Mesenchymal stem cell (in vitro differentiated cells and primary cell): Measurements from ENCODE around the gene PAX5.

Experiments
- DNase-seq: peaks from one replicate; pipeline ENCODE4 v3.0.0-alpha.2; 2013
- H2AFZ ChIP-seq: one replicate; pipeline ENCODE4 v1.6.1; 2013; ENCODE audit warnings: low read depth, mild to moderate bottlenecking, control low read depth, inconsistent platforms, low read length, moderate library complexity
- H2AK5ac ChIP-seq: 2 replicates; pipeline ENCODE4 v1.6.1; 2013; ENCODE audit warnings: low read length, moderate library complexity, mild to moderate bottlenecking, inconsistent platforms; ENCODE audit not compliant: severe bottlenecking
- H2BK120ac ChIP-seq: one replicate; pipeline ENCODE4 v1.6.1; 2013; ENCODE audit warnings: low read depth, mild to moderate bottlenecking, inconsistent platforms, low read length, moderate library complexity
- H2BK12ac ChIP-seq, 2 experiments: one replicate each; pipeline ENCODE4 v1.6.1; 2013; ENCODE audit warnings: inconsistent platforms in 2 of 2, low read length in 2 of 2, mild to moderate bottlenecking in 2 of 2, moderate library complexity in 2 of 2, control low read depth in 1 of 2
- H2BK15ac ChIP-seq: one replicate; pipeline ENCODE4 v1.6.1; 2013; ENCODE audit warnings: mild to moderate bottlenecking, low read depth, inconsistent platforms; ENCODE audit not compliant: poor library complexity, severe bottlenecking
- H2BK5ac ChIP-seq: 2 replicates; pipeline ENCODE4 v1.6.1; 2013; ENCODE audit warnings: low read depth, mild to moderate bottlenecking, low read length, control low read depth, inconsistent platforms; ENCODE audit not compliant: poor library complexity, severe bottlenecking
- H3K14ac ChIP-seq, 2 experiments: one replicate each; pipeline ENCODE4 v1.6.1; 2013; ENCODE audit warnings: inconsistent platforms in 2 of 2, low read length in 2 of 2, control low read depth in 1 of 2, mild to moderate bottlenecking in 1 of 2, moderate library complexity in 1 of 2
- H3K18ac ChIP-seq, 2 experiments: one replicate each; pipeline ENCODE4 v1.6.1; 2013; ENCODE audit warnings: inconsistent platforms in 2 of 2, low read length in 2 of 2, control low read depth in 1 of 2, low read depth in 1 of 2, mild to moderate bottlenecking in 1 of 2
- H3K23ac ChIP-seq, 2 experiments: one replicate each; pipeline ENCODE4 v1.6.1; 2013; ENCODE audit warnings: inconsistent platforms in 2 of 2, low read length in 2 of 2, mild to moderate bottlenecking in 2 of 2, moderate library complexity in 2 of 2, control low read depth in 1 of 2
- H3K27ac ChIP-seq: 2 replicates; pipeline ENCODE4 v1.5.1; 2013; ENCODE audit warnings: mild to moderate bottlenecking, moderate library complexity, low read length, control low read depth, inconsistent platforms; ENCODE audit not compliant: poor library complexity, severe bottlenecking
- H3K27me3 ChIP-seq, 2 experiments: 2 replicates each; pipeline versions ENCODE4 v1.6.1 to v1.7.0; 2013; ENCODE audit warnings: low read length in 2 of 2, mild to moderate bottlenecking in 2 of 2, moderate library complexity in 2 of 2, control low read depth in 1 of 2, inconsistent platforms in 1 of 2; ENCODE audit not compliant: control insufficient read depth in 1 of 2, insufficient read depth in 1 of 2
- H3K36me3 ChIP-seq, 2 experiments: 2 replicates each; pipeline versions ENCODE4 v1.6.1 to v1.7.0; 2013; ENCODE audit warnings: low read length in 2 of 2, control low read depth in 1 of 2, inconsistent platforms in 1 of 2, low read depth in 1 of 2, mild to moderate bottlenecking in 1 of 2; ENCODE audit not compliant: insufficient read depth in 2 of 2, control insufficient read depth in 1 of 2
- H3K4ac ChIP-seq, 2 experiments: one replicate each; pipeline ENCODE4 v1.6.1; 2013; ENCODE audit warnings: inconsistent platforms in 2 of 2, low read length in 2 of 2, mild to moderate bottlenecking in 2 of 2, moderate library complexity in 2 of 2, control low read depth in 1 of 2, low read depth in 1 of 2
- H3K4me1 ChIP-seq: 2 replicates; pipeline ENCODE4 v1.6.1; 2013; ENCODE audit warnings: low read depth, low read length, control low read depth; ENCODE audit not compliant: control insufficient read depth, insufficient read depth
- H3K4me2 ChIP-seq: 2 replicates; pipeline ENCODE4 v1.6.1; 2013; ENCODE audit warnings: low read length, mild to moderate bottlenecking, inconsistent platforms; ENCODE audit not compliant: poor library complexity, severe bottlenecking
- H3K4me3 ChIP-seq, 2 experiments: 2 replicates each; pipeline versions ENCODE4 v1.5.1 to v1.7.0; 2013; ENCODE audit warnings: low read length in 2 of 2, mild to moderate bottlenecking in 2 of 2, control low read depth in 1 of 2, low read depth in 1 of 2; ENCODE audit not compliant: insufficient read depth in 1 of 2
- H3K79me1 ChIP-seq: replicated peaks from 2 replicates; pipeline ENCODE4 v1.6.1; 2013; ENCODE audit warnings: mild to moderate bottlenecking, control low read depth, low read length, inconsistent platforms; ENCODE audit not compliant: poor library complexity, severe bottlenecking
- H3K9ac ChIP-seq: 2 replicates; pipeline ENCODE4 v1.7.0; 2013; ENCODE audit warnings: mild to moderate bottlenecking, low read length, moderate library complexity
- H3K9me3 ChIP-seq: 2 replicates; pipeline ENCODE4 v1.7.0; 2013; ENCODE audit warnings: mild to moderate bottlenecking, low read length; ENCODE audit not compliant: control insufficient read depth
- H4K8ac ChIP-seq: one replicate; pipeline ENCODE4 v1.6.1; 2013; ENCODE audit warnings: inconsistent platforms, mild to moderate bottlenecking, low read length, moderate library complexity
- H4K91ac ChIP-seq: one replicate; pipeline ENCODE4 v1.6.1; 2013; ENCODE audit warnings: mild to moderate bottlenecking, low read length, inconsistent platforms
- whole genome bisulfite sequencing: methylation state at CpG from one replicate; pipeline ENCODE4 v1.1.7; 2013; ENCODE audit warnings: mixed read lengths; 5-methylcytosine and 5-hydroxymethylcytosine counted together

Gene PAX5

GRCh38 chr9:36891341-36891811 lies 142.7 kb downstream of the PAX5 start:
- Histone ChIP-seq H4K8ac (no peak overlapping the region), H3K4me2 (no peak overlapping the region), H4K91ac (no peak overlapping the region), H3K4me3 (no peak overlapping the region), H3K9ac (no peak overlapping the region), H2AFZ (no peak overlapping the region), H3K9me3 (no peaks in the 10 kb centered on the region), H2BK12ac (no peak overlapping the region), H3K79me1 (no peaks in the 10 kb centered on the region), H3K4ac (no peak overlapping the region), H3K36me3 (no peaks in the 10 kb centered on the region), H3K18ac (no peak overlapping the region), H3K27me3 (peaks cover 69 to 98% of the 10 kb centered on the region in 2 experiments), H2BK15ac (no peak overlapping the region), H3K23ac (no peak overlapping the region), H2BK5ac (no peak overlapping the region), H3K14ac (no peak overlapping the region), H2BK120ac (no peak overlapping the region), H3K4me1 (no peaks in the 10 kb centered on the region), H3K27ac (no peak overlapping the region), H2AK5ac (no peak overlapping the region)
- WGBS, result 66% methylated on average over 12 of the region's 13 CpGs
- DNase-seq, result no peak

- Histone ChIP-seq H3K9me3 (peaks cover under 1% of the 10 kb centered on the region), H3K18ac (no peak overlapping the region), H2AFZ (no peak overlapping the region), H2BK12ac (no peak overlapping the region), H3K4me1 (no peaks in the 10 kb centered on the region), H3K27me3 (peaks cover 69 to 98% of the 10 kb centered on the region in 2 experiments), H4K8ac (no peak overlapping the region), H3K23ac (no peak overlapping the region), H2AK5ac (no peak overlapping the region), H3K36me3 (no peaks in the 10 kb centered on the region), H4K91ac (no peak overlapping the region), H3K4me3 (no peak overlapping the region), H3K4ac (no peak overlapping the region), H3K79me1 (no peaks in the 10 kb centered on the region), H2BK15ac (no peak overlapping the region), H3K14ac (no peak overlapping the region), H3K4me2 (no peak overlapping the region), H3K9ac (no peak overlapping the region), H2BK5ac (no peak overlapping the region), H3K27ac (no peak overlapping the region), H2BK120ac (no peak overlapping the region)
- WGBS, result 95% methylated on average over 4 of the region's 6 CpGs
- DNase-seq, result no peak
Observed at GRCh38 chr9:36889844-36890243, 144.2 kb downstream of the PAX5 start.

GRCh38 chr9:36888551-36888950 lies 145.5 kb downstream of the PAX5 start:
- no peak for DNase-seq
- WGBS, result 87% methylated on average over 6 of the region's 7 CpGs
- Histone ChIP-seq H2BK120ac (no peak overlapping the region), H2AK5ac (no peak overlapping the region), H4K8ac (no peak overlapping the region), H2BK12ac (no peak overlapping the region), H3K4ac (no peak overlapping the region), H3K9ac (no peak overlapping the region), H2BK5ac (no peak overlapping the region), H3K23ac (no peak overlapping the region), H2BK15ac (no peak overlapping the region), H3K9me3 (peaks cover 12% of the 10 kb centered on the region), H3K14ac (no peak overlapping the region), H3K4me3 (no peak overlapping the region), H3K27me3 (peaks cover 66 to 95% of the 10 kb centered on the region in 2 experiments), H3K18ac (no peak overlapping the region), H3K27ac (no peak overlapping the region), H3K4me2 (no peak overlapping the region), H2AFZ (no peak overlapping the region), H4K91ac (no peak overlapping the region), H3K36me3 (no peaks in the 10 kb centered on the region), H3K4me1 (no peaks in the 10 kb centered on the region), H3K79me1 (no peaks in the 10 kb centered on the region)

DNA sequence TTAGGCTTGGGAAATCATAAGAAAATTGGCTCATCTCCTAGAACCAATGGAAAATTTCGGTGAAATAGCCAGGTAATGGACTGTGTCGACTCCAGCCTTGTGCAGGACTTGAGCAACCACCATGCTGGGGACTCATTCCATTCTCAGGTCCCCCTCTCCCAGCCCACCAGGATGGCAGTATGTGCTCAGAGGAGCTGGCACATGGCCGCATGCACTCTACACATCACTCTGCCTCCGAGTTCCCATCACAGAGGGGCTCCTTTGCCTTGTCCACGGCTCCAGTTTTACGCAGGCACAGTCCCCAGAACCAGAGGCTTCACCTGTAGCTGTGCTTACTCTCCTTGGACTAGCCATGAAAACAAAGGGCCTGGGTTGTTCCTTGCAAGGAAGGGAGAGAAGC lies 149.3 kb downstream of the PAX5 start:
- H4K91ac ChIP-seq, result no peak overlapping the region
- no peak overlapping the region for H3K14ac ChIP-seq
- no peaks in the 10 kb centered on the region for H3K4me1 ChIP-seq
- WGBS, result 70% methylated on average over 5 of the region's 6 CpGs
- H4K8ac ChIP-seq, result no peak overlapping the region
- peaks cover 53 to 80% of the 10 kb centered on the region in 2 experiments for H3K27me3 ChIP-seq
- H2BK12ac ChIP-seq, result no peak overlapping the region
- H3K27ac ChIP-seq, result no peak overlapping the region
- H3K9me3 ChIP-seq, result peaks cover 13% of the 10 kb centered on the region
- no peak overlapping the region for H2BK15ac ChIP-seq
- no peak overlapping the region for H2AK5ac ChIP-seq
- no peak overlapping the region for H3K18ac ChIP-seq
- no peaks in the 10 kb centered on the region for H3K36me3 ChIP-seq
- H3K4me2 ChIP-seq, result no peak overlapping the region
- no peak overlapping the region for H3K4me3 ChIP-seq
- H3K9ac ChIP-seq, result no peak overlapping the region
- DNase-seq, result no peak
- no peak overlapping the region for H2BK5ac ChIP-seq
- H2BK120ac ChIP-seq, result no peak overlapping the region
- no peak overlapping the region for H3K23ac ChIP-seq
- H2AFZ ChIP-seq, result no peak overlapping the region
- H3K4ac ChIP-seq, result no peak overlapping the region
- H3K79me1 ChIP-seq, result no peaks in the 10 kb centered on the region
